DMS53 (cell line): ENCODE data around the gene OR10H4.
"Not testable (repeated sequence)": the region's sequence is repeated elsewhere in the genome, so short reads cannot be mapped to it uniquely, and the experiment has no call there.

Experiments
- DNase-seq: peaks from one replicate; lab custom pipeline; 2025; lab: John Stamatoyannopoulos, UW

The OR10H4 gene

GRCh38 chr19:15944401-15944800 lies 4.4 kb upstream of the OR10H4 start:
- no peak for DNase-seq

- no peak for DNase-seq
Measured at GRCh38 chr19:15945301-15945700, 3.5 kb upstream of the OR10H4 start.

- no peak for DNase-seq
Measured at GRCh38 chr19:15954820-15955219, 6.0 kb downstream of the OR10H4 start.

- DNase-seq, result no peak
Measured at GRCh38 chr19:15962319-15962718, 13.5 kb downstream of the OR10H4 start.

GRCh38 chr19:15964231-15964630 lies 15.4 kb downstream of the OR10H4 start:
- no peak for DNase-seq

- DNase-seq, result no peak
Measured at GRCh38 chr19:15971224-15971780, 22.5 kb downstream of the OR10H4 start.

- not testable (repeated sequence) for DNase-seq
Measured at GRCh38 chr19:15972043-15972442, 23.2 kb downstream of the OR10H4 start.

GRCh38 chr19:15974856-15975255 lies 26.0 kb downstream of the OR10H4 start:
- DNase-seq, result no peak

- DNase-seq, result no peak
Measured at GRCh38 chr19:15976836-15977689, 28.3 kb downstream of the OR10H4 start.

- DNase-seq, result no peak
Measured at GRCh38 chr19:15977690-15978089, 28.9 kb downstream of the OR10H4 start.

GRCh38 chr19:15979293-15979692 lies 30.5 kb downstream of the OR10H4 start:
- no peak for DNase-seq

- DNase-seq, result not testable (repeated sequence)
Measured at GRCh38 chr19:15985831-15986230, 37.0 kb downstream of the OR10H4 start.

GRCh38 chr19:15986701-15987100 lies 37.9 kb downstream of the OR10H4 start:
- DNase-seq, result no peak

GRCh38 chr19:15989889-15990288 lies 41.1 kb downstream of the OR10H4 start:
- no peak for DNase-seq

GRCh38 chr19:15991602-15992001 lies 42.8 kb downstream of the OR10H4 start:
- no peak for DNase-seq

GRCh38 chr19:15992014-15992413 lies 43.2 kb downstream of the OR10H4 start:
- no peak for DNase-seq

GRCh38 chr19:15995536-15995935 lies 46.7 kb downstream of the OR10H4 start:
- no peak for DNase-seq

GRCh38 chr19:15998166-15998565 lies 49.4 kb downstream of the OR10H4 start:
- no peak for DNase-seq
